NCI-H2227 (cell line): Measurements from ENCODE around the gene RGS11.

ENCODE experiments used
- DNase-seq: peaks from one replicate; lab custom pipeline; 2025; ENCODE audit not compliant: unreplicated experiment; lab: John Stamatoyannopoulos, UW

RGS11 gene

GRCh38 chr16:275786-276232 lies at the start of gene RGS11:
RGS11 (minus strand) TSS chr16:275944; CDS start chr16:275911, 33 bp downstream.
- DNase-seq, result no peak

DNA sequence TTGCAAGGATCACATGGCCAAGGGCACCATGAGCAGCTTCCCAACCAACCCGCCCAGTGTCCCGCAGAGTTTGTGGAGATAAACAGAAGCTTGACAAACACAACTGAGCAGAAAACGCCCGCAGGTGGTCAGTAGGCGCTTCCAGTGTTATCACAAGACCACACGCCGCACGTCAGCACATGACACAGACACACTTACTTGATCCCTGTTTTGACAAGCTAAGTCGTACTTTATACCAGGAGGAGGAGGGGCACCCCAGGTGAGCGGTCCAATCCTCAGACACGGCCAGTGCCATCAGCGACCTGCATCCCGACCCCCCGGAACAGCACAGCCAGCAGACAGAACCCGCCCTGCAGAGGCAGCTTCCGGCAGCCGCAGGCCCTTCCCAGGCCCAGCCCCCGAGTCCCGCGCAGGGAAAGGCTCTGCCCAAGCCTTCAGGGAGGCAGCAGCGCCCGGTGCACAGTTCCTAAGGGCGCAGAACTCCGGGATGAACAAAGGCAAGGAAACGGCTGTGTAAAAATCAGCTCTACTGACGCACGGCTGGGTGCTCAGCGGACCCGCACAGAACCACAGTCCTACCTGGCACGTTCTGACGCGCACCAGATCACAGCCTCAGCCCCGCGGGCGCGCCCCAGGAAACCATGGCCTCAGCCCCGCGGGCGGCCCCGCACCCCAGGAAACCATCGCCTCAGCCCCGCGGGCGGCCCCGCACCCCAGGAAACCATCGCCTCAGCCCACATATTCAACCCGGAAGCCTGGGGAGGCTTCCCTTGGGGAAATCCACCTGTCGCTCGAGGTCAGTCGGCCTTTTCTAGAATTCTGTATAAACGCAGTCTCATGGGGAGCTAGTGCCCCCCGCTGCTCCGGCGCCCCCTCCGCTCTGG lies 48.9 kb upstream of the RGS11 start:
- DNase-seq, result no peak

- DNase-seq, result no peak
Measured at GRCh38 chr16:324201-324450, 48.4 kb upstream of the RGS11 start.

DNA sequence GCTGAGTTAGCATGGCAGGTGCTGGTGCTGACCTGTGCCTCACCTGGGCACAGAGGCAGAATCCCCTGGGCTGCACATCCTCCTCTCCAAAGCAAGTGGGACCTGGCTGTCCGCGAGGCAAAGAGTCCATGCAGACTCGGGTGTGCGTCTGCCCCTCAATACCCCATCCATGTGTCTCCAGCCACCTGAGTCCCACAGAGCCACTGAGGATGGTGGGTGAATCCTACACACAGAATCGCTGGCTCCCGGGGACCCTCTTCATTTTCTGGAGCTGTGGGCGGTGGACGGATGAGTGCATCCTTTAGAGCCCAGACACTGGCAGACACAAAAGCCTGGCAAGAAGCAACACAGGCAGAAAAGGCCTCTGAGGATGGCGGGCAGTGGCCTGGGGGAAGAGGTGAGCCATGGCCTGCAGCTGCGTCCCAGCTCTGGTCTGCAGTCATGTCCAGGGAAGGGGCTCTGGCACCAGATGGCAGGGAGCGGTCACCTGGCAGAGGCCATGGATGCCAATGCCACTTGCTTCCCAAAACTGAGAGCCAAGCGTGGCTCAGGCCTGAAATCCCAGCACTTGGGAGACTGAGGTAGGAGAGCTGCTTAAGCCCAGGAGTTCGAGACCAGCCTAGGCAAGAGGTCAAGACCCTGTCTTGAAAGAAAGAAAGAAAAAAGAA lies 46.9 kb upstream of the RGS11 start:
- DNase-seq, result no peak

GRCh38 chr16:321532-321931 lies 45.8 kb upstream of the RGS11 start:
- DNase-seq, result no peak

DNA sequence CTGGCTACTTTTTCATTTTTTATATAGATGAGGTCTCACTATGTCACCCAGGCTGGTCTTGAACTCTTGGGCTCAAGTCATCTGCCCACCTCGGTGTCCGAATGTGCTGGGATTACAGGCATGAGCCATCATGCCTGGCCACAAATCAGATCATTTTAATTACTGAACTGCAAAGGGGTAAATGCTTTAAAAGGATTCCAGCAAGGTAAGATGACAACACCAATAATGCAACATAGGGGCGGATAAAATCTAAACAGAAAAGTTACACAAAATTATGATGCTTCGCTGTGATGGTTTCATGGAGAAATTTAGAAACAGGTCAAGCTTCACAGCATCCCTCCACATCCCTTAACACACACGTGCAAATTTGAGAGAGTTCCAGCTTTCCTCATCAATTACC lies 44.5 kb upstream of the RGS11 start:
- DNase-seq, result no peak

- DNase-seq, result no peak
Measured at GRCh38 chr16:318628-319027, 42.9 kb upstream of the RGS11 start.

DNA sequence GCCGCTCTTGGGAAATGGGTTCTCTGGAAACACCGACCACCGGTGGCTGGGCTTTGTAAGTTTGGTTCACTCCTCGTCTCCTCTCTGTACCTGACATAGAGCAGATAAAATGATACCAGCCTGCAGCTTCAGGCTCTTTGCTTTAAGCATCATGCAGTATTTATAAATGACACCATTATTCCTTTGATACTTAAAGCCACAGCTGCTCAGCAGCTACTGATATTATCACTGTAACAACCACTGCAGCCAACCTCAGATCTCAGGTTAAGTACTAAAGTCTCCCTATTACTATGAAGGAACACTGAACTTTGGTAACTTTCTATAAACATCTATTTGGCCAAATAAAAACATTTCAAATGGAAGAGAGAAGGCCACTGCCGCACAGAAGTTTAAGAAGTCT lies 41.8 kb upstream of the RGS11 start:
- DNase-seq, result no peak

DNA sequence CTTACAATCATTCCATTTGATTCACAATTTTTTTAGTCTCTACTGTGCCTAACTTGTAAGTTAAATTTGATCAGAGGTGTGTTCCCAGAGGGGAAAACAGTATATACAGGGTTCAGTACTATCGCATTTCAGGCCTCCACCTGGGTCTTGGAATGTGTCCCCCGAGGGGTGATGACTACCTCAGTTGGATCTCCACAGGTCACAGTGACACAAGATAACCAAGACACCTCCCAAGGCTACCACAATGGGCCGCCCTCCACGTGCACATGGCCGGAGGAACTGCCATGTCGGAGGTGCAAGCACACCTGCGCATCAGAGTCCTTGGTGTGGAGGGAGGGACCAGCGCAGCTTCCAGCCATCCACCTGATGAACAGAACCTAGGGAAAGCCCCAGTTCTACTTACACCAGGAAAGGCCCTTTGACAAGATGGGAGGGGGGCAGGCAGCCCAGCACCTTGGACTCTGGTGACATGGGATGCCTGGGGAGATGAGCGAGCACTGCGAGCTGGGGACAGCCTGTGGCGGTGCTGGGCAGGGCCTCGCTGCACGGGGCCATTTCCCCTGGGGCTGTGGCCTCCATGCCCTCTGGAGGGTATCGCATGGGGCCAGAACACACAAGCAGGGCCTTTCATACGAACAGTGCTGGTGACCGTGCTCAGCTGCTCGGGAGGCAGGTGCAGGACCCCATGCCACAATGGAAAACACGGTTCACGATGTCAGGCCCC lies 41.2 kb upstream of the RGS11 start:
- no peak for DNase-seq

GRCh38 chr16:314795-315299 lies 39.1 kb upstream of the RGS11 start:
- no peak for DNase-seq

GRCh38 chr16:314351-314750 lies 38.6 kb upstream of the RGS11 start:
- no peak for DNase-seq

GRCh38 chr16:311725-312124 lies 36.0 kb upstream of the RGS11 start:
- no peak for DNase-seq

- DNase-seq, result no peak
Measured at GRCh38 chr16:309476-309875, 33.7 kb upstream of the RGS11 start.

DNA sequence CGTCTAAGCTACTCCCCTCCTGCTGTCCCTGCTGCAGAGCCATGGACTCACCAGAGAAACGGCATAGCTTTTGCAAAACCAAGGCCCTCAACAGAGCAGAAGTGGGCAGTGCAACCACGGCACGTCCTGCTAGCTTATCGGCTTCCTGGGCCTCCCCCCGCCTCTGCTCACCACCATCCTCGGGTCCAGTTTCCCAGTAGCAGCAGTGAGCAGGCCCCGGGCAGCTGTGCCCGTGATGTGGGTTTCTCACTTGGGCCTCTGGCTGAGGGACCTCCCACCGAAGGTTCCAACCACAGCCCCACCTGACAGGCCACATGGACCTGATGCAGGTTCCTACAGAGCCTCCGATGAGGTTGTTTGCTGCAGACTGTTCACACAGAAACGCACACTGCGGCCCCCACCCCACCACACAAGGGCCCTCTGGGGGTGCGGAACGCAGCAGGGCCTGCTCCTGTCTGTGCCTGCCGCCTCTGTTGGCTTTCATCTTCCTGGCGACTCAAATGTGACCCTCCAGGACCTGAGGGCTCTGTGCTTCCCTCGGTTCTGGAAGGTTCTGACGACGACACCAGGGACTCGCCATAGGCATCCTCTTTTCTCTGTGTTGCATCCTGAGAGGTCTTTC lies 32.1 kb upstream of the RGS11 start:
- no peak for DNase-seq

GRCh38 chr16:306911-307370 lies 31.2 kb upstream of the RGS11 start:
- DNase-seq, result peak; percentile 26

DNA sequence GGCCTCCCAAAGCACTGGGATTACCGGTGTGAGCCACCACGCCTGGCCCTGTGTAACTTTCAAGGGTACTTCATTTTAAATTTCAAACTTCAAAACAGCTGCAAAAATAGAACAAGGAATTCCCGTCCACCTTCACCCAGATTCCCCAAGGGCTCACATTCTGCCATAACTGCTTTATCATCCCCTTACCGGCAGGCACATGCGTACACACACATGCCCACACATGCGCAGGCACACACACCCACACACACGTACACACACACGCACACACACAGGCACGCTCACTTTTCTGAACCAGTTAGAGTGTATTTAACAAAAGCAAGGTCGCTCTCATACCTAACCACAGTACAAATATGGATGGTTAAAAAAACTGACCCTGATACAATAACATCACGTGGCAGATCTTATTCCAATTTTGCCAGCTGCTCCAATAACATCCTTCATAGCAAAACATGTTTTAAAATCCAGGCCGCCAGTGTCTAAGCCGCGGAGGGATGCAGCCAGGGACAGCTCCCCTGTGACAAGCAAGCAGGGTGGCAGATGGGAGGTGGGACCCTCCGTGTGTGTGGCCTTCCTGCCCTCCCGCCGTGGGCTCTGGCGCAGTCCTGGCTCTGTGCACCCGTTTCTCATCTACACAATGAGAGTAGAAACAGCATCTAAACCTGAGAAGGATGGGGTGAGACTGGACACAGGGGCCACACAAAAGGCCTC lies 30.3 kb upstream of the RGS11 start:
- no peak for DNase-seq

- no peak for DNase-seq
Measured at GRCh38 chr16:303760-304505, 28.2 kb upstream of the RGS11 start.

DNA sequence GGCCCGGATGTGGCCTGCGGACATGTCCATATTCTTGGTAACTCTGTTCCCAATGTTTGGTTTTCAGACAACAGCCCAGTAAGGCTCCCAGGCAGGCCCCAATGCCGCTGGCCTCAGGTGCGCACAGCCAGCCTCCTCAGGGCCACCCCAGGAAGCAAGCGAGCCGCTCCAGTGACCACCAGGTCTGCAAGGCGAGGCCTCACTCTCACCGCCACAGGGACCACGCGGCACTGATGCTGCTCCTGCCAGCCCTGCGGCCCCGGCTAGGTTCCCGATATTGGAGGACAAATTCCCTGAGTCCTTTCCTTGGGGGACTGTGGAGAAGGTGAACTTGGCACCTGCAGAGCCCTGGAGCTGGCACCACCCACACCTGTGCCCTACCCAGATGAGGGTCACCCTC lies 26.2 kb upstream of the RGS11 start:
- DNase-seq, result no peak

DNA sequence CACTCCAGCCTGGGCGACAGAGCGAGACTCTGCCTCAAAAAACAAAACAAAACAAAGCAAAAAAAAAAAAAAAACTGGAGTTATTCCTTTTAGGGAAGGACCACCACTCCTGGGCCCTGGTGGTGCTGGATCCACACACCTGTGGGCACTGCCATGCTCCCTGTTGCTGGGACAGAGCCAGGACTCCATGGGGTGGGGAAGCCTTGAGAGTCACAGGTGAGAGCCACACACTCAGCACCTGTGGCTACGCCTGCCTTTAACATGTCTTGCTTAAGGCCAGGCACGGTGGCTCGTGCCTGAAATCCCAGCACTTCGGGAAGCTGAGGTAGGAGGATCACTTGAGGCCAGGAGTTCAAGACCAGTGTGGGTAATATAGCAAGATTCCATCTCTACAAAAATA lies 25.5 kb upstream of the RGS11 start:
- no peak for DNase-seq

GRCh38 chr16:297832-298231 lies 22.1 kb upstream of the RGS11 start:
- DNase-seq, result no peak
